NCI-H2196 treated with DMSO at 0.1 percent for 48 hours (cell line): ENCODE data around the gene RELT.

Source experiments
- DNase-seq: peaks from one replicate; lab custom pipeline; 2025; ENCODE audit not compliant: unreplicated experiment; lab: John Stamatoyannopoulos, UW

RELT gene

DNA sequence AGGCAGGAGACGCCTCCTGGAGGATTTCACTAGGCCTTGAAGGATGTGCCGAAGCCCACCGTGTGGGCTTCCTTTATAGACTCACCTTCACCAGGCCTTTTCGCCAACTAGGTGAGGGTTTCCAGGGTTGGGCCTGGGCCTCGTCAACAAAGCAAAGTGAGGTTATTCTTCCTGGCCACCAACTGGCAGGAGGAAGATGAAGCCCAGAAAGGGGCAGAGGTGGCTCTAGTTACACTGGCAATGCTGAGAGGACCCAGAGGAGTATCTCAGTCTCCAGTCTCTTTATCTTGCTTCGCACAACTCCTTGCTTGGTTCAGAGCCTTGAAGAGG is 404 bp upstream of the RELT start:
- DNase-seq, result no peak

DNA sequence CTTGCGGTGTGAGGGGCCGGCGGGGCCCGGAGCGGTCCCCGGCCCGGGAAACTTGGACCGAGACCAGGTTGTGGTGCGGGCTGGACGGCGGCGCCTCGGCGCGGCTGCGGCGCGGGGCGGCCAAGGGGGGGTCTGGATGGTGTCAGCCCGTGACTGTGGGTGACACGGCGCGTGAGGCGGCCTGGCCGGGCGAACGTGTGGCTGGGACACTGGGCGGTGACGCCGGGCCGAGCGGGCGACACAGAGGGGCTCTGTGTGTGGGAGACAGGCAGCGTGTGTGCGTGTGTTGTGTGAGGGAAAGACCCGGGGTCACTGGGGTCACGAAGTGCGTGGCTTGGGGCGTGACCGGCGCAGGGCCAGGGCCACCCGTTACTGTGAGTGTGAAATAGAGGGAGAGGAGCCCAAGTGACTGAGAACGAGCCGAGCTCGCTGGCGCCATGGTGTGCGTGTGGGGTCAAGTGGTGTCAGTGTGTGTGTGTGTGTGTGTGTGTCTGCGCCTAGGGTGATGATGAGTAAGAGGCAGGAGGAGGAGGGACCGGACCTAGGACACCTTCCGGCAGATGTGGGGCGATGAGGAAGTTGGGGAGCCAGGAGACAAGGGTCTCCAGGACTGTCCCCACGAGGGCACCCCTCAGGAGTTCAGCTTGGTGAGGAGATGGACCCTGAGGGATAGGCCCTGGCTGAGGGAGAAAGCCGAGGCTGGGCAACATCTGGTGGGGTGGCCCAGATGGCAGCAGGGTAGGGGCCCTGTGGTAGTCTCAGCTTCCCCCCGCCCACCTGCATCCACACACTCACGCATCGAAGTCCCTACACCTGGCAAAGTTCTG is 817 bp downstream of the RELT start:
- DNase-seq, result no peak

DNA sequence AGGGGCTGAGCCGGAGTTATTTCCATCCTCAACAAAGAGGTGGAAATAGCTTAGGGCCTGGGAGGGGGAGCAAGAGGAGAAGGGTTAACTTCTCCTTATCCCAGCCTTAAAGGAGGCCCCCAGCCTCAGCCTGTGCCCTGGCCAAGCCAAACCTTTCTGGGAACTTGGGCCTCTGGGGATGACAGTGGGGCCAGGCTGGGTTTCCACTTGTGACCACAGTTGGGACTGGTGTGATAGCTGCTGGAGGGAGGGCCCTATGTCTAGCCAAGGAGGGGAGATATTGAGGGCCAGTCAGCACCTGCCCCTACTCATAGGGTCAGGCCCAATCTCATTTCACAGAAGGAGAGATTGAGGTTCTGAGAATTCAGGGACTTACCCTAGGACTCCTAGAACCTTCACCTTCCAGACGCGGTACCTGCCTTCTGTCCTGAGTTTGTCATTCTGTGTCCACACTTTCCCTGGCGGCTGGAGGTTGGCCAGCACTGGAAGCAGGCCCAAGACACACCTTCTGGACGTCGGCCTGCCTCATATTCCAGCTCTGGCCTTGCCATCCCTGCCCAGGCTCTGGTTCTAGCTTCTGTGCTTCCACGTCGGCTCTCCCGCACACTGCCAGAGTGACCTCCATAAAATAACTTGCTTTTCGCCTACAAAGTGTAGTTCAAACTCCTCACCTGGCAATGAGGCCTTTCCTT is 3.1 kb downstream of the RELT start:
- DNase-seq, result no peak

DNA sequence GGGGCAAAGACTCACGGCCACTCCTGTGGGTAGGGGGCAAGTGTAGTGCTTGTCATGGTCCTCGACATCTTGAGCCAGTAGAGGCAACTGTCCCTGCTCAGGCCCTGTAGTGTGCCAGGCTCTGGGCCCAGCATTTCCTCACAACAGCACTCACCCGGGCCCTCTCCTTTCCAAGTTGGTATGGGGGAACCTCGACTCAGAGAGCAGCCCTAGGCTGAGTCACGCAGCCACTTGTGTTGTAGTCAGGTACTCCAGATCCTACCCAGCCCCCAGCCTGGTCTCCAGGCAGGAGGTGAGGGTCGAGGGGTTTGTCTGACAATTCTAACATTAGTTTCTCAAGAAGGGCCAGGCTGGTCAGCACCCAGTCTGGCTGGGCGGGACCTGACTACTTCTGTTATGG is 4.1 kb downstream of the RELT start:
- no peak for DNase-seq

DNA sequence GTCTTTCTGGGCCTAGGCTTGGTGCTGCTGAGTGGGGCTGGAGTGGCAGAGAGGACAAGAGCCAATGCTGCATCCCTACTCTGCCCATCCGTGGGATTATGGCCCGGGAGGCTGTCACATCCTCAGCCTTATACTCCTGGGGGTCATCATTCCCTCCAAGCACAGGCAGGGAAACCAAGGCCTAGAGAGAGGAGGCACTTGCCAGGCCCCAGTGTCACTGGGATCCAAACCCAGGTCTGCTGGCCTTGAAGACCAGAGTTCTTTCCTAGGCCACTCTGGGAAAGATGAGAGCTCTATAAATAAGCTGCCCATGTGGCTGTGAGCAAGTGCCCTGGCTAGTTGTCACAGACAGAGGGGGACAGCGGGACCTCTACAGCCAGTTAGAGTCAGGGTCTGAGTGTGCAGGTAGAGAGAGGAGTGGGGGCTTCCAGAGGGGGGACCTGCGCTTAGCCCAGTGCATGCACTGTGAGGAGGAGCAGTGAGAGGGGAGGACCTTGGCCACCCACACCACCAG is 4.8 kb downstream of the RELT start:
- DNase-seq, result no peak

DNA sequence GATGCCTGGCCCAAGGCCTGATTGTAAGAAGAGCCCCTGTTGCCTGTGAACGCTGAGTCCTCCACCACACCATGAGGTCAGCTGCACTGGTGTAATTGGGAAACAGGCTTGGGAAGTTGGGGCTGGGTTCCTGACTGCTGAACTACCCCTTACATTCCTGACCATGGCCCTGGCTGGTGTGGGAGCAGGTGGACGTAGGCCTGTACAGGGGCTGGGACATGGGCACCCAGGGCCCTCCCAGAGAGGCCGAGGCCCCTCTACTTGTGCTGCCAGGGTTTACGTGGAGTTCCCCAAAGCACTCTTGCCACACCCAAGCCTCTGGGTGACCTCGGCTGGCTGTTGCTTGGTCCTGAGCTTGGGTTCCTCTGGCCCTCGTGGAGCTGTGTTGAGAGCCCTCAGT is 5.4 kb downstream of the RELT start:
- no peak for DNase-seq

DNA sequence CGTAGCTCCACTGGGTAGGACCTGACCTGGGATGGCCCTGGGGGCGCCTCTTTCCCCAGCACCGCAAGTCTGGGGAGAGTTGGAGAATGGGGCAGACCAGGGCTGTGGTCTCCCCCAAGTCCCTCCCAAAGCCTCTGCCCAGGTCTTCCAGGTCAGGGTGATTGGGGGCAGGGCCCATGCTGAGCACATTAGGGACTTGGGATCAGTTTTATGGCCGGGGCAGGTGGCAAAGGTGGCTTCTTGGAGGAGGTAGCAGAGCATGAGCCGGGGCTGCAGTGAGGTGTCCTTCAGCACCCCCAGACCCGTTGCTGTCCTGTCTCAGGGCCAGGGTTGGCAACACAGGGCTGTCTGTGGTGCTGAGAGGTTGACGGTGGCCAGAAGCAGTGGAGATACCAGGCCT is 6.0 kb downstream of the RELT start:
- no peak for DNase-seq

DNA sequence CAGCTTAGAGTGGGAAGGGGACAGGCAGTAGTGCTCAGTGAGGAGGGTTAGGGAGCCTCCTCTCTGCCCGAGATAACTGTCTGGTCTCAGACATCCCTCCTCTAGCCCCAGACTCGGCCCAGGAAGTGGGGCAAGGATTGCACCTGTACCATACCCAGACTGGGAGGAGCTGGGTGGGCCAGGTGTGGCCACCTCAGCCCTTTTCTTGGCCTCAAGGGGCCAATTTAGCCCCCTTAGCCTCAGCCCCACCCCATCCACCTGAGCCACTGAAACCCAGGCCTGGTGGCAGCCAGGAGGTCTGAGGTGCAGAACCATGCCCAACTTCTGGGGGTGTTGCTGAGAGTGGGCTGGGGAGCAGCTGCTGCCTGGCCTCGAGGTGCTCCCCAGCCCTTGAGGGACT is 6.5 kb downstream of the RELT start:
- no peak for DNase-seq

DNA sequence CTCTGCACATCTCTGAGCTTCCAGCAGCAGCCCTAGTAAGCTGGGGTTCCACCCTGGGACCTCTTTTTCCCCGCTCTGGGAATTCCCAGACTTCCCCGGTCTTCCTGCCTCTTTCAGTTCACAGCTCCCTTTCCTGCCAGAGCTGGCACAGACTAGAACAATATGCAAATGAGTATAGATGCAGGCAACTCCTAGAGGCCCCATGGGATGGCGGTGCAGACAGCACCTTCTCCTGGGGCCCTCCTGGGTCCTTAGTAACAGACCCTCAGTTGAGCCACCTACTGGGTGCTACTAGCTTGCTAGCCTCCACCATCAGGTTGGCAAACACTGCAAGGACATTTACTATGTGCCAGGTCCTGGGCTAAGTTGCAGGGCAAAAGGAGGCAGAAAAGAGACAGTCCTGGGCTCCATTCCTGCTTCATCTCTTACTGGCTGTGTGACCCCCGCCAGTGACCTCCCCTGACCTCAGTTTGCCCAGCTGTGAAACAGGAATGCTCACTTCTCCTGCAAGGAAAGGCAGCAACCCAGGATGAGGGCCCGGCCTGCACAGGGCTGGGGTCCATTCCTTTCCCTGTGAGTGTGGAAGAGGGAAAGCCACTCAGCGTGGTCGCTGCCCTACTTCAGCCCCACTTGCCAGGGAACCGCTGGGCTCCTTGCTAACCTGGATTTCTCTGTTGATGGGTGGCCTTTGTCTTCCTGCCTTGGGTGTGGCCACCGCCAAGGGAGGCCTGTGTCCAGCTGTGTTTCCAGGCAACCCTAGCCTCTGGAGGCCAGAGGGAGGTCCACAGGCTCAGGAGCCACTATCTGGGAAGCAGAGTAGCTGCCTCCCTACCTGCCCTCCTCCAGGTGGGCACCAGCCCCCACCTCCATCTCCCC is 7.3 kb downstream of the RELT start:
- DNase-seq, result no peak

DNA sequence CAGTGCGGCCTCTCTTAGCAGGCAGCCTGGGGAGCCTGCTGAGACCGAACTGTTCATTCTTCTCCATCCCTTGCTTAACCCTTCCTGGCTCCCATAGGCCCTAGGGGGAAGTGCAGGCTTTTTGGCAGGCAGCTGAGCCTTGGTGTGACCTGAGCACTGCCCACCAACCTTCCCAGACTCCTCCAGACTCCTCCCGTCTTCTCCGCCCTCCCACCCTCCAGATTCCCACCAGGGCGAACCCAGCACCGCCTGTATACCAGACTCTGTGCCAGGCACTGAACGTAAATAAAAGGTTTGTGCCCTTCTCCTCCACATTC is 7.9 kb downstream of the RELT start:
- no peak for DNase-seq

DNA sequence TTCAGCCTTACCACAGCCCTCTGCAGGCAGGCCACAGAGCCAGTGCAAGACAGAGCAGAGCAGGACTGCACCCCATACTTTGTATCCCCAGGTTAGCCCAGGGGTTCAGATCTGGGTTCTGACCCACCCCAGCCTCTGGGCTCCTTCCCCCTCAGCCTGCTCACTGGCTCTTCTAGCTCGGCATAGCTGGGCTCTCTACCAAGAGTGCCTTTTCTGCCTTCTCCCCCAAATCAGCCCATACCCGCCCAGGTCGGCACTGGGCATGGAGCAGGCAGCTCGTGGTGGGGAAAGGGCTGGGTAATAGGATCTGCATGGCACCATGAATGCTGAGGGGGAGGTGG is 8.3 kb downstream of the RELT start:
- no peak for DNase-seq

DNA sequence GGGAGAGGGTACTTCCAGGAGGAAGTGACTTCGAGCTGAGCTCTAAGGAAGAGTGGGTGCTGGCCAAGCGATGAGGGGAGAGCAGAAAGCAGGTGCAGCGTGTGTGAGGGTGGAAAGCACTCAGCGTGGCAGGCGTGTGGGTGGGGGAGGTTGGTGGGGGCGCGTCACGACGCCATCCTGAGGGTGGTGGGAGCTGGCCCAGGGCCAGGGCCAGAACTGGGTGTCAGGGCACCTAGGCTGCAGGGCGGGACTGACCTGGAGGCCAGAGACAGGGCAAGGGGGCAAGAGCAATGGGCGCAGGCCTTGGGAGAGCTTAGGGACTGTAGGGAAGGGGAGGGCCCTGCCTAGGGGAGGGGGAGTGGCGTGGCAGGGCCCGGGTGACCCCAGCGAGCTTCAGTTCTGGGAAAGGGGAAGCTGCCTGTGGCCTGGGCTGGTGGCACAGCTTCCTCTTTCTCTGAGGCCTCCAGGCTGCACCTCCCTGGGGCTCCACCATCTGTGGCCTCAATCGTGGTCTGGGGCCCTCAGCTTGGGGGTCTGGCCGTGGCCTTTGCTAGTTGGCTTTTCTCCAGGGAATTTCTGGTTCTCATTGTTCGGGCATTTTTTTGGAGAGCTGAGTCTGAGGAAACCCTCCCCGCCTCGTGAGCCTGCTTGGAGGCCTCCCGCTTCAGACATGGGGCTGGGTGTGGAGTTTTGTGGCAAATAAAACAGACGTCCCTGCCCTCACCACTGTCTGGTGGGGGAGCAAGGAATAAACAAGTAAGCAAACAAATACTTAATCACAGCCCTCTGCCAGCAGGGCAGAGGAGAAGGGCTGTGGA is 8.9 kb downstream of the RELT start:
- no peak for DNase-seq

DNA sequence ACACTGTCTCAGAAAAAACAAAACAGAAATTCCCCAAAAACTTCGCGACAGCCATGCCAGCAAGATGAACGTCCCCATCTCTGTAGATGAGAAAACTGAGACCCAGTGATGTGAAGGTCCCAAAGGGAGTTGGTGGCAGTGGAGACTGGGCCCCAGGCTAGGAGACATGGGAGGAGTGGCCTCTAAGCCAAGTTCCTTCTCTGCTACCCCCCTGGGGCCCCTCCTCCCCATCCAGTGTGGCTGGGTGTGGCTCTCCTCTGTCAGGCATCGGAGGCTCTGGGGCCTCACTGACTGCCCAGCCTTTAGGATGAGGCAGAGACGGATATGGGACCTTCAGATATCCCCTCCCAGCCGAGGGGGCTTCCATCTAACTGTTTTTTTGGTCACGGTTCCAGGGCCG is 9.8 kb downstream of the RELT start:
- no peak for DNase-seq

DNA sequence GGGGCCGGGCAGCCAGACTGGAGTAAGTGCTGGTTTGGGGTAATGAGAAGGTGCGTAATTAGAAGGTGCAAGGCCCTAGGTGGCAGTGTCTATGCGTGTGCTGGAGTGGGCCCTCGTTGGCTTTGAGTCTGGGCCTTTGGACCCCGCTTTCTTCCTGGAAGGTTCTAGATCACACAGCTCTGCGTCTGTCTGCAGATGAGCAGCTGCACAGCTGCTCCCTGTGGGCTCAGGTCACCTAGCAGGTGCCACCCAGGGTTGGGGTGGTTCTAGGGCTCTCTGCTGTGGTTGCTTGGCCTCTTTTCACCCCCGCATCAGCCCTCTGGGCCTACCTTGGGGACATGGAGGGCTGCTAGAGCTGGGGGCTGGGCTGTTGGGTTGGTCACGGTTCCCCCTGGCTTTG is 10.3 kb downstream of the RELT start:
- DNase-seq, result no peak

DNA sequence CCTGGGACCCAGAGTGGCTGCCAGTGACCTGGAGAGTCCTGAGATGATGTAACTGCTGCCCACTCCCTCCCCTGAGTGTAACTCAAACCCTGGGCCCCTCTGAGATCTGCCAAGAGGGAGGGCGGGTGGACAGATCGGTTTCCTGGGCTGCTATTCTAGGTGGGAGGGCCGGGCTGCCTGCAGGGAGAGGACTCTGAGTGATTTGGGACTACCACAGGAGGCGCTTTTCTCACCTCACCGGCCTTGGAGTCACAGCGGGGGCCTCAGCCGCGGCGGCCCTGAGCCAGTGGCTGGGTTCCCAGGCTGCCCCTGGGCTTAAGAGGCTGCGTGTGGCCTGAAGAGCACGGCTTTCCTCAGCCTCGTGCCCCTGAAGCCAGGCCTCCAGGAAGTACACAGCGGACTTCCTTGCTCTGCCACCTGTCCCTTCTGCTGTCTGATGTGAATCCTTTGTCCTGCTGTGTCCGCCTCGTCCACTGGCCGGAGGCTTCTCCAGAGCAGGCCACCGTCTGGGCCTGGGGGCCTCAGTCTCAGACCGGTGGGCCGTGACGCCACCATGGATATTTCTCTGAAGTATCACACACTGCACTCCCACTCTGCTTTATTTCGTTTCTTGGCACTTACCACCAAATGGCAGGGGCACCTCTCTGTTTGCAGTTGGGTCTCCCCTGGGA is 11.5 kb downstream of the RELT start:
- DNase-seq, result no peak

DNA sequence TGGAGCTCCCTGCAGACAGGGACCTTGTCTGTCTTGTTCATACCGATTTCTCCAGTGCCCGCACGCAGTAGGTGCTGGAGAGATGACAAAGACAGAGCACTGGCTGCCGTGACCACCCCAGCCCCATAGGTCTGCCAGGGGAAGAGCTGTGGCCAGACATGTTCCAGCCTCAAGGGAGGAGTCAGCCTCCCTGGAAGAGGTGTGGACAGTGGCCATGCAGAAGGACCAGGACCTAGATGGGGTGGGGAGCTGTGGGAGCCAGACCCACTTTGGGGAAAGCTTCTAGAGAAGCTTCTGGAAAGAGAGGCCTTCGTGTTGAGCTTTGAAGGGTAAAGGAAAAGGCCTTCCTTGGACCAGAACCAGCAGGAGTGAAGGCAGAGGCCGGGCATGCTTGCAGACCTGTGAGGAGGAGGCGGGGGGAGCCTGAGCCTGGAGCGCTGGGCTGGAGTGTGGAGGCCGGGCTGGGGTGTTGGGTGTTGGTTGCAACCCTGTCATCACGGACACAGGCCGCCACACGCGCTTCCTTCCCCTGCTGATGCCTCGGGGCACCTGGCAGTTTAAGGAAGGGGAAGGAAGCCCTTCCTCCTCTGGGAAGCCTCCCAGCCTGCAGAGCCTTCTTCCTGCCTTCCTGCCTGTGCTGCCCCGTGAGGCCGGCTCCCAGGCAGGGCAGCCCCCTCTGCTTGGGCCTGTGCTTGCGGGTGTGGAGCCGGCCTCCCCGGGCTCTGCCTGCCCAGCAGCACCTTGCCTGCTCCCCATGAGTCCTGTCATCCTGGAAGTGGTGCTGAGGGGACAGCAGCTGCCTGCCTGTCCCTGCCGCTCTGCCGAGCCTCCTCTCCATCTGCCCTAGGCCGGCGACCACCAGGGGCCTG is 12.3 kb downstream of the RELT start:
- no peak for DNase-seq

DNA sequence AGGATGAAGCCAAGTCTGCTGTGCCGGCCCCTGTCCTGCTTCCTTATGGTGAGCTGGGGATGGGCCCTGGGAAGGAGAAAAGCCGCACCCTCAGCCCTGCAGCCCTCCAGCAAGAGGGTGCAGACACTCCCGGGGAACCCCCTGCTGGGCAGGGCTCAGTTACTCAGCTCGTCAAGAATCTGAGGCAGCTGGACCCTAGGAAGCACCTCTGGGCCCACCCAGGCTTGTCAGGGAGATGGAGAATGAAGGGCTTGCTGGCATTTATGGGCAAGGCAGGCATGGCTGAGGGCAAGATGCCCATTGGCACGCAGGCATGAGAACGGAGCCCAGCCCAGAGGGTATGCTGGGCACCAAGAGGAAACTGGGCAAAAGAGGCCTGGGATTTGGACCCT is 12.9 kb downstream of the RELT start:
- DNase-seq, result no peak

DNA sequence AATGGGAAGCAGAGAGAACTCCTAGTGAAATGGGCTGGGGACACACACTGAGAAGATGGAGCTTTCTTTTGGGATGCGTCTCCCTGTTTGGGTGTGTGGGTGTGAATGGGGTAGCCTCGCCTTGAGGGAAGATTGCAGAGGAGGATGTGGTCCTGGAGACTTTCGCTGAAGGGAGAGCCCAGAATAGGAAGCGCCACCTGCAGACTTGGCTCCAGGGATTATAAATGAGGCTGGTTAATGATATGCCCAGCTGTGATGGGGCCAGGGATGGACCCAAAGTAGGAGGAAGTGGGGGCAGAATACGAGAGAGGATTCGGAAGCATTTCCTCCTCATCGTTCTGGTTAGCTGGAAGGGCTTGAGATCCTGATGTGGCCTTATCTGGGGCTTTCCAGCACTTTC is 13.7 kb downstream of the RELT start:
- DNase-seq, result no peak
